GM18511 (cell line): Measurements from ENCODE around the gene OR51I2.

Experiments
- ATAC-seq: cut with Tn5 transposase; IDR thresholded peaks from one replicate; pipeline ENCODE4 v1.9.1; 2021; ENCODE audit warnings: mild to moderate bottlenecking, moderate library complexity; ENCODE audit not compliant: unreplicated experiment

OR51I2 gene

DNA sequence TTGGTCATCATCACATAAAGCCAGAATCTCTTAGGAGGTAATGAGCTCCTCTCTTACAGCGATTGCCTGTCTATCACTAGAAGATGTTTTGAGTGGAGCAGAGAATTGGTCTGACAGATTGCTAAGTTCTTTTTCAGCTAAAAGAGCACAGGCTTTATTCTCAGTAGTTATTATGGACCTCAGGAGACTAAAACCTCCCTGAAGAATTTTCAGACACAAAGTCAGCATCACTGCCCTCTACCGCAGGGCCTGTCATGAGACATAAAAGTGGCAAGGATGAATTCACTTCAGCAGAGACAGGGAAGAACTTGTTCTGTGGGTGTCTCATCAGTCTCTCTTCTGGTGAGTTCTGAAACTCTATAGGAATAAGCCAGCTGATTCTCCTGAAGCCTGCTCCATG lies at the start of gene OR51I2:
TSS of gene OR51I2 (plus strand) at position 301 of the 400 bp plus-strand sequence. CDS start 4,166 bp downstream, outside the sequence.
- no peak for ATAC-seq

GRCh38 chr11:5405173-5405572 lies 44.0 kb upstream of the OR51I2 start:
- no peak for ATAC-seq

DNA sequence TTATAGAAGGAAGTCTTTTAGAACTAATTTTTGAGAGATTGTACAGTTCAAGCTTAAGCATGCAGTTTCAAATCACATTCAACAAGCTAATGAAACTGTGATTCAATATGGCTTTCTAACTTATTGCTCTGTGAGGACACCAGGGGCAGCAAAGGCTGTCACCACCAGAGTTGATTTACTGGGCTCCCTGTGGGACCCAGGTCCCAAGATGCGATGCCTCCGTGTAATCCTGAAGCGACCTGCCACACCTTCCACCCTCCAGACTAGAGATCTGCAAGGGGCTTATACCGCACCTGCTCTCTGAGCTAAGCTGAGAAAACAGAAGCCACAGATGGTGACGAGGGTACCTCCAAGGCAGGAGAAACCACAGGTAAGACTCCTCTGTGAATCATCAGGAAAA lies 28.1 kb upstream of the OR51I2 start:
- no peak for ATAC-seq

- no peak for ATAC-seq
Observed at GRCh38 chr11:5421811-5422210, 27.3 kb upstream of the OR51I2 start, which contains the start of gene OR51Q1. OR51Q1 (plus strand) TSS chr11:5422111; CDS start chr11:5422201, 90 bp downstream.

DNA sequence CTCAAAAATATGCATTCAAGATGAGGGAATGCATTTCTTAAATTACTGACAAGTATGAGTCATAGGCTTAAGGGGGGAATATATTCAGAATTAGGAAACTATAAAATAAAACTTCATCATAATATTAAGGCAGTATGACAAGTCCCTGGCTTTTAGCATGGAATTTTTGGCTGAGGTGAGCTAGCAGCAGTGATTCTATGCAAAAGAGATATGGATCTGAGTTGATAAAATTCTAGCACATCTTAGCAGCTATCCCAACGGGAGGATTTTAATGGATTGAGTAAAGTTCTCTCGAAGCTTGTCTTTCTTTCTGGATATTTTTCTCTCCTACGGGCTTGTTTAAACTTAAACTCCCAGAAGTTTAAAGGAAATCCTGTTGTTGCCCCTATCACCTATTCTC lies 26.0 kb upstream of the OR51I2 start:
- no peak for ATAC-seq

GRCh38 chr11:5441414-5441813 lies 7.7 kb upstream of the OR51I2 start, which contains the start of gene OR51I1:
OR51I1 (minus strand) TSS chr11:5441514; CDS start chr11:5441514, 0 bp downstream.
- no peak for ATAC-seq

- no peak for ATAC-seq
Observed at GRCh38 chr11:5443835-5444393, 5.2 kb upstream of the OR51I2 start.

GRCh38 chr11:5449432-5449831 lies 309 bp downstream of the OR51I2 start:
- no peak for ATAC-seq

- ATAC-seq, result no peak
Observed at GRCh38 chr11:5460983-5461621, 12.0 kb downstream of the OR51I2 start.

DNA sequence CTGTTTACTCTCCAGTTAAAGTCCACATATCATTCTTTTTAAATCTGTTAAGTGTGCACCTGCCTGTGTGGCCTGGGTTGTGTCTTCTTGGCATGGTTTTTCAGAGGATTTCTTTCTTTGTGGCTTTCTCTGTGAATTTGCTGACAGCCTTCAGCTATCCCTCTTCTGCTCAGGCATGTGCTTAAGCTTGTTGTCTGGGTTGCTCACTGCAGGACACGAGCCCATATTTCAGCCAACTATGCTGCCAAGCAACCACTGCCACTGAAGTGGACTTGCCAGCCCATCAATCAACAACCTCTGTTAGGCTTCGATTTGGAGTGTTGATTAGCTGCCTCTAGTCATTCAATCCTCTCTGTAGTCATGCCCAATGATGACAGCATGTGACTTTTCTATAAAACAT lies 18.4 kb downstream of the OR51I2 start:
- no peak for ATAC-seq

DNA sequence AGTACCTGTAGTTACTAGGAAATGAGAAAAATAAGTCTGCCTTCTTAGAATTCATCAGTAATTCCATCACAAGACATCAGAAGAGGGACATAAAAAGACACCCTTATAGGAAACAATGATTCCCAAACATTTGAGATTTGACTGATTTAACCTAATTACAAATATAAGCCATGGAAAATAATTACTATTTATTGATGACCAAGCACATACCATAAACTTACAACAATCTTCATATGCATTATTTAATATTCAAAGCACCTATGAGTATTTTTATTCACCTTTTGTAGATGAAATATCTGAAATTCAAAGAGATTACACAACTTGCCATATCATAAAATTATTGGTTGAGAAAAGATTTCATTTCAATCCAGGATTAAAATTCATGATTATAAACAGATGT lies 24.8 kb downstream of the OR51I2 start:
- ATAC-seq, result no peak

GRCh38 chr11:5476186-5476819 lies 27.2 kb downstream of the OR51I2 start:
- ATAC-seq, result peak; percentile 77

- ATAC-seq, result no peak
Observed at GRCh38 chr11:5486003-5486402, 36.9 kb downstream of the OR51I2 start.

DNA sequence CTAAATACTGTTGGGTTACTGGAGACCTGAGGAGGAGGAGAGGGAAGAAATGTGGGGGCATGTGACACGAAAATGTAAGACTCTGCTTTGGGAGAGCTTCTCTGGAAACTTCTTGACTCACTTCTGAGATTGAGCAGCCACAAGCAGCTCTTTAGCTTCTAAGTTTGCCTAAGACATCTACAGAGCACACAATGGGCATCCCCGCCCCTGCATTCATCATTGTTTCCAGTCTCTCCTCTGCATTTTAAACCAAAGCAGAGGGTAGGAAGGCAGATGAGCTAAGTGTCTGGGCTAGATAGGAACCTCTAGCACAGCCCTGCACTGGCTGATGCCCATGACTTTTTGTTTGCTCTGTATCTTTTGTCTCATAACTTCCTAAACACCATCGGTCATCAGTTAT lies 37.3 kb downstream of the OR51I2 start:
- no peak for ATAC-seq

DNA sequence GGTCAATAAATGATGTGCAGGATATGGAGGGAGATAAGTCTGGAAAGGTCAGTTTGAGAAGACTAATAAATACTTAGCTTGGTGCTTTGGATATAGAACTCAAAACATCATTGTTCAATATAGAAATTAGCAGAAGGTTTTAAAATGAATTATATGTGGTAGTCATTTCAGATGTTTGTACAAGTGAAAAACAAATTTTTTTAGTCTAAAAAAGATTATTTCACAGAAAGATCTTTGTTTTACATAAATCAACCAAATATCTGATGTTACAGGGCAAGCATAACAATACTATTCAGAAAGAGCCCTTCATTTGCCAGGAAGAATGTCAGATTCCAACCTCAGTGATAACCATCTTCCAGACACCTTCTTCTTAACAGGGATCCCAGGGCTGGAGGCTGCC lies 39.3 kb downstream of the OR51I2 start, which contains the start of gene OR52D1:
TSS of gene OR52D1 (plus strand) at position 301 of the 400 bp plus-strand sequence. CDS start at position 323, 22 bp downstream.
- ATAC-seq, result no peak

DNA sequence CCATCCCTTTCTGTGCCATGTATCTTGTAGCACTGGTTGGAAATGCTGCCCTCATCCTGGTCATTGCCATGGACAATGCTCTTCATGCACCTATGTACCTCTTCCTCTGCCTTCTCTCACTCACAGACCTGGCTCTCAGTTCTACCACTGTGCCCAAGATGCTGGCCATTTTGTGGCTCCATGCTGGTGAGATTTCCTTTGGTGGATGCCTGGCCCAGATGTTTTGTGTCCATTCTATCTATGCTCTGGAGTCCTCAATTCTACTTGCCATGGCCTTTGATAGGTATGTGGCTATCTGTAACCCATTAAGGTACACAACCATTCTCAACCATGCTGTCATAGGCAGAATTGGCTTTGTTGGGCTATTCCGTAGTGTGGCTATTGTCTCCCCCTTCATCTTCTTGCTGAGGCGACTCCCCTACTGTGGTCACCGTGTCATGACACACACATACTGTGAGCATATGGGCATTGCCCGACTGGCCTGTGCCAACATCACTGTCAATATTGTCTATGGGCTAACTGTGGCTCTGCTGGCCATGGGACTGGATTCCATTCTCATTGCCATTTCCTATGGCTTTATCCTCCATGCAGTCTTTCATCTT lies 39.8 kb downstream of the OR51I2 start:
- ATAC-seq, result no peak

GRCh38 chr11:5489576-5490357 lies 40.6 kb downstream of the OR51I2 start:
- no peak for ATAC-seq

DNA sequence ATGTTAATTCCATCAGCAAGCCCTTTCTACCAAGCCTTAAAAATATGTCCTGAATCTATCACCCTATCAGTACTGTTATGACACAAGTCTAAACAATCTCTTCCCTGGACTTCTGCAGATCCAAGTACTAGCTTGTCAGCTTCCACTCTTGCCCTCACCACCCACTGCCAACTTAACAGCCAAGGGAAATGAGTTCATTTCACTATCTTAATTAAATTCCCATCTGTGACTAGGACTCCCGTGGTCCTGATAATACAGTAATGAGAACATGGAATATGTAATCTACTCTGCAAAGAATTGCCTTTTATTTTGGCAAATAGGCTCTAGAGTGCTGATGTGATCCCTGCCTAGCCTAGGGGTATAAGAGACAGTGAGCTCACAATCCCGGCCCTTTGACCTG lies 50.5 kb downstream of the OR51I2 start:
- no peak for ATAC-seq

GRCh38 chr11:5500393-5500801 lies 51.3 kb downstream of the OR51I2 start:
- ATAC-seq, result no peak

- no peak for ATAC-seq
Observed at GRCh38 chr11:5504403-5504921, 55.3 kb downstream of the OR51I2 start.
